Keratinocyte (primary cell): Measurements from ENCODE around the gene RAPGEF1.

Experiments used
- CTCF ChIP-seq, 3 experiments: IDR thresholded peaks in 1 of 3; conservative IDR thresholded peaks in 1 of 3; optimal IDR thresholded peaks in 1 of 3; 2 replicates in 2 of 3; 3 replicates in 1 of 3; pipeline versions ENCODE3 to v1.5.1; 2011; ENCODE audit warnings: low read length in 3 of 3, mild to moderate bottlenecking in 3 of 3, moderate library complexity in 2 of 3, control low read depth in 1 of 3, inconsistent platforms in 1 of 3; ENCODE audit not compliant: insufficient read depth in 2 of 3; ENCODE audit errors: extremely low read depth in 1 of 3
- EZH2 ChIP-seq: IDR thresholded peaks from one replicate; pipeline ENCODE4 v1.6.1; 2012; ENCODE audit warnings: inconsistent platforms, mild to moderate bottlenecking, low read length, moderate library complexity

GRCh38 chr9:131668439-131669268, 71.2 kb downstream of the RAPGEF1 start:
- TF ChIP-seq CTCF (optimal IDR thresholded peaks at IDR 0.05 in 1 of 3, IDR thresholded peaks at IDR 0.05 in 1 of 3, conservative IDR thresholded peaks at IDR 0.05 in 1 of 3; ENCODE audit: extremely low read depth in 1 of 3, insufficient read depth in 2 of 3, low read length in 3 of 3) (no peak), EZH2 (no peak)
